ENCODE measurements around the gene POP7. TPM values are rescaled to one million over a fixed set of nuclear protein-coding genes. Genes with fewer than 3 reads are reported as not detected.
"Not testable (repeated sequence)": the region's sequence is repeated elsewhere in the genome, so short reads cannot be mapped to it uniquely, and the experiment has no call there.

POP7 gene
- total RNA-seq, 4 donors from 2014 or later: 17.5 to 39.9 (median 19.4) TPM

DNA sequence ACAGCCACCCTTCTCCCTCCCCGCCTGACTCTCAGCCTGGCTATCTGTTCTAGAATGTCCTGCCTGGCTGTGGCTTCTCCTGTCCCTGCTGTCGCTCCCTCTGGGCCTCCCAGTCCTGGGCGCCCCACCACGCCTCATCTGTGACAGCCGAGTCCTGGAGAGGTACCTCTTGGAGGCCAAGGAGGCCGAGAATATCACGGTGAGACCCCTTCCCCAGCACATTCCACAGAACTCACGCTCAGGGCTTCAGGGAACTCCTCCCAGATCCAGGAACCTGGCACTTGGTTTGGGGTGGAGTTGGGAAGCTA is 15.5 kb downstream of the POP7 start:
- TF ChIP-seq, protein P1, sequence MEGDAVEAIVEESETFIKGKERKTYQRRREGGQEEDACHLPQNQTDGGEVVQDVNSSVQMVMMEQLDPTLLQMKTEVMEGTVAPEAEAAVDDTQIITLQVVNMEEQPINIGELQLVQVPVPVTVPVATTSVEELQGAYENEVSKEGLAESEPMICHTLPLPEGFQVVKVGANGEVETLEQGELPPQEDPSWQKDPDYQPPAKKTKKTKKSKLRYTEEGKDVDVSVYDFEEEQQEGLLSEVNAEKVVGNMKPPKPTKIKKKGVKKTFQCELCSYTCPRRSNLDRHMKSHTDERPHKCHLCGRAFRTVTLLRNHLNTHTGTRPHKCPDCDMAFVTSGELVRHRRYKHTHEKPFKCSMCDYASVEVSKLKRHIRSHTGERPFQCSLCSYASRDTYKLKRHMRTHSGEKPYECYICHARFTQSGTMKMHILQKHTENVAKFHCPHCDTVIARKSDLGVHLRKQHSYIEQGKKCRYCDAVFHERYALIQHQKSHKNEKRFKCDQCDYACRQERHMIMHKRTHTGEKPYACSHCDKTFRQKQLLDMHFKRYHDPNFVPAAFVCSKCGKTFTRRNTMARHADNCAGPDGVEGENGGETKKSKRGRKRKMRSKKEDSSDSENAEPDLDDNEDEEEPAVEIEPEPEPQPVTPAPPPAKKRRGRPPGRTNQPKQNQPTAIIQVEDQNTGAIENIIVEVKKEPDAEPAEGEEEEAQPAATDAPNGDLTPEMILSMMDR (IDR thresholded peaks at IDR 0.05): no peak
- no peak for ATAC-seq (ENCODE audit: low FRiP score)
- DNase-seq (ENCODE audit: low spot score): no peak

DNA sequence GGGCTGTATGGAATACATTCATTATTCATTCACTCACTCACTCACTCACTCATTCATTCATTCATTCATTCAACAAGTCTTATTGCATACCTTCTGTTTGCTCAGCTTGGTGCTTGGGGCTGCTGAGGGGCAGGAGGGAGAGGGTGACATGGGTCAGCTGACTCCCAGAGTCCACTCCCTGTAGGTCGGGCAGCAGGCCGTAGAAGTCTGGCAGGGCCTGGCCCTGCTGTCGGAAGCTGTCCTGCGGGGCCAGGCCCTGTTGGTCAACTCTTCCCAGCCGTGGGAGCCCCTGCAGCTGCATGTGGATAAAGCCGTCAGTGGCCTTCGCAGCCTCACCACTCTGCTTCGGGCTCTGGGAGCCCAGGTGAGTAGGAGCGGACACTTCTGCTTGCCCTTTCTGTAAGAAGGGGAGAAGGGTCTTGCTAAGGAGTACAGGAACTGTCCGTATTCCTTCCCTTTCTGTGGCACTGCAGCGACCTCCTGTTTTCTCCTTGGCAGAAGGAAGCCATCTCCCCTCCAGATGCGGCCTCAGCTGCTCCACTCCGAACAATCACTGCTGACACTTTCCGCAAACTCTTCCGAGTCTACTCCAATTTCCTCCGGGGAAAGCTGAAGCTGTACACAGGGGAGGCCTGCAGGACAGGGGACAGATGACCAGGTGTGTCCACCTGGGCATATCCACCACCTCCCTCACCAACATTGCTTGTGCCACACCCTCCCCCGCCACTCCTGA is 16.7 kb downstream of the POP7 start:
- ATAC-seq (ENCODE audit: low FRiP score) (no peak), DNase-seq (ENCODE audit: low spot score) (no peak)
- TF ChIP-seq, protein P1 (IDR thresholded peaks at IDR 0.05): no peak

DNA sequence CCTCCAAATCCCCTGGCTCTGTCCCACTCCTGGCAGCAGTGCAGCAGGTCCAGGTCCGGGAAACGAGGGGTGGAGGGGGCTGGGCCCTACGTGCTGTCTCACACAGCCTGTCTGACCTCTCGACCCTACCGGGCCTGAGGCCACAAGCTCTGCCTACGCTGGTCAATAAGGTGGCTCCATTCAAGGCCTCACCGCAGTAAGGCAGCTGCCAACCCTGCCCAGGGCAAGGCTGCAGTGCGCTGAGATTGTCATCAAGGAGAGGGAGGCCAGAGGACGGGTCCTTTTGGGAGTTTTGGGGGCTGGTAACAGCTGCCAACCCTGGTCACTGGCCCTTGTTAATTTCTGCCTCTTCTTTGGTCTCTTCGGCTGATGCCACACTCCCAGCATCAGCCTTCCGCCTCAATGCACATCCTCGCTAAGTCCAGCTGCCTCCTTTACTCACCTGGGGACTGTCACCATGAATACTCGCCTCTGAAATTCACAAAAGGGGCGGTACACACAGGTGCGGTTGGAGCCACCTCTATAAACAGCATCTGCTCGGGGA is 17.9 kb downstream of the POP7 start:
- no peak for DNase-seq (ENCODE audit: low spot score)
- TF ChIP-seq, protein P1 (IDR thresholded peaks at IDR 0.05): no peak
- ATAC-seq (ENCODE audit: low FRiP score): no peak

DNA sequence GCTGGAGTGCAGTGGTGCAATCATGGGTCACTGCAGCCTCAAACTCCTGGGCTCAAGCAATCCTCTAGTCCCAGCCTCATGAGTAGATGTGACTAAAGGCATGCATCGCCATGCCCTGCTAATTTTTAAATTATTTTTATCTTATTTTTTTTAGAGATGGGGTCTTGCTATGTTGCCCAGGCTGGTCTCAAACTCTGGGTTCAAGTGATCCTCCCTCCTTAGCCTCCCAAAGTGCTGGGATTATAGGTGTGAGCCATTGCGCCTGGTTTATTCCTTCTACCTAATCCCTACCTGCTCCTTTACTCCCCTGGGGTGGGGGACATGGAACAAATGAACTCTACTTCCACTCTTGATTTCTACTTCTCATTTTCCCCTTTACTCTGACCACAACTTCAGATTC is 18.4 kb downstream of the POP7 start:
- DNase-seq (ENCODE audit: low spot score); ATAC-seq (ENCODE audit: low FRiP score): not testable (repeated sequence)

DNA sequence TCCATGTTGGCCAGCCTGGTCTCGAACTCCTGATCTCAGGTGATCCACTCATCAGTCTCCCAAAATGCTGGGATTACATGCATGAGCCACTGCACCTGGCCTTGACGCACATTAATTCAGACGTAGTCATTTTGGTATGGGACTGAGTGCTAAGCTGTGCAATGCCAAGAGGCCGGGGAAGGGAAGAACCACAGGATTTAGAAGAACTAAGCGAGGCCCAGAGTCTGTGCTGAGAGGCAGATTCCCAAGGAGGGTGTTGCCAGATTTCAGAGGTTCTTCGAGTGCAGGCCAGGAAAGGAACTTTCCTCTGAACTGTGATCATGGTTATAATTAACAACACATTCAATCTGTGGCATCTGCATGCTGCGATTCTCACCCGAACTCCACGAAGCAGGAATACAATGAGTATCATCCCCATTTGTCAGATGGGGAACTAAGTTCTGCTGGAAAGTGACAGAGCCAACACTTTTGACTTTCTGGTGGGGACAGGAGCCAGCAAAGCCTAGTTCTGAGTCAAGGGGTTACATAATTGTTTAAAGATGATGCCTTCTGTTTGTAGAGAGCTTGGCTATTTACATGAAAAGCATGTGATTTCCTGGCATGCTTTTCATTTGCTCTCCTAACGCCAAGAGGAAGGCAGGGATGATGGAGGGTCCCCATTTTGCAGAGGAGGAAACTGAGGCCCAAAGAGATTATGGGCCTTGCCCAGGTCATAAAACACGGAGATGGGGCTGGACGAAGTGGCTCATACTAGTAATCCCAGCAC is 21.3 kb downstream of the POP7 start:
- DNase-seq (ENCODE audit: low spot score): no peak
- no peak for ATAC-seq (ENCODE audit: low FRiP score)
- TF ChIP-seq, protein P1 (IDR thresholded peaks at IDR 0.05): no peak

DNA sequence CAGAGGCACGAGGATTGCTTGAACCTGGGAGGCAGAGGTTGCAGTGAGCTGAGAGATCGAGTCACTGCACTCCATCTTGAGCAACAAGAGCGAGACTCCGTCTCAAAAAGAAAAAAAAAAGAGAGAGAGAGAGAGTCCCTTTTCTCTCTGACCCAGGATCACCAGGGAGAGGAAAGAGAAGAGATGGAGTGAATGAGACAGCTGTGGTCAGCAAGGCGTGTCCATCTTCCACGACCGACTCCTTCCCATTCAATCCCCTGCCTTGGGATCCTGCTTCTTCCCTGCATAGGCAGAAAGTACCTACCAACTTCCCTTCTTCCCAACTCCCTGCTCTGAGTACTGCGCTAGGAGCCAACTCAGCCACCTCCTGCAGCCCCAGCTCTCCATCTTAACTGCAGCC is 22.3 kb downstream of the POP7 start:
- DNase-seq (ENCODE audit: low spot score) (no peak), ATAC-seq (ENCODE audit: low FRiP score) (no peak)
- TF ChIP-seq, protein P1 (IDR thresholded peaks at IDR 0.05): no peak

DNA sequence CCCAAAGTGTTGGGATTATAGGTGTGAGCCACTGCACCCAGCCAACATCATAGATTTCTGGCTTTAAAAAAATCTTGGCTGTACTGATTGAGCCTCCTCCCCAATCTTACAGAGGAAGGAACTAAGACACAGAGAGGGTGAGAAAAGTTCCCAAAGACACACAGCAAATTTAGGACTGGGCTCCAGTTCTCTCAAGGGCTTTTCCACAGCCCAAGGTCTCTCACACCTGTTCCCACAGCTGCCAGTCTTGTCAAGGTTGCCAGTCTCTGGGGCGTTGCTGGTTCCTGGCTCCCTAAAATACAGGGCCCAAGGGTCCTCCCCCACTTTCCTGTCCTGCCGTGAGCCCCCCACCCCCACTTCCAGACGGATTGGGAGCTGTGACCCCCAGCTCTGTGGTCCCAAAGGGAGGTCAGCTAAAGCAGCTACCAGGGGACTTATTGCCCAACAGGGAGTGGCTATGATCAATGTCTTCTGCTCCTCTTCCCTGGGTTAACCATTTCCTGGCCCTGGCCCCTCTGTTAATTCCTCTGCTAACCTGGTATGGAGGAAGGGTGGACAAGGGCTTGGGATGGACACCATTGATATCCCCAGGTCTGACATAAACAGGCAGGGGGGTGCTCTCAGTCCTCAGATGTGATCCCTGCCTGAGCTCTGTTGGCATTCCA is 24.3 kb downstream of the POP7 start:
- ATAC-seq (ENCODE audit: low FRiP score) (no peak), DNase-seq (ENCODE audit: low spot score) (no peak)
- TF ChIP-seq, protein P1 (IDR thresholded peaks at IDR 0.05): no peak
